OCI-LY3 (cell line): Measurements from ENCODE around the gene THRA.
"Not testable (repeated sequence)": the region's sequence is repeated elsewhere in the genome, so short reads cannot be mapped to it uniquely, and the experiment has no call there.

Experiments used
- H2AFZ ChIP-seq: fragments of 200-600, 300-600 bp; shearing (Covaris generic); 2 replicates; pipeline ENCODE4 v1.6.0; 2014; ENCODE audit warnings: antibody characterized with exemption, low read depth, low read length
- H3K27ac ChIP-seq: fragments of 200-600, 300-600 bp; sonication (generic); 2 replicates; pipeline ENCODE4 v1.5.1; 2014; ENCODE audit warnings: mild to moderate bottlenecking, low read length, moderate library complexity, mixed read lengths
- H3K27me3 ChIP-seq: fragments of 200-600, 300-600 bp; sonication (generic); 2 replicates; pipeline ENCODE4 v1.6.1; 2014; ENCODE audit warnings: low read depth, low read length, mixed read lengths
- H3K36me3 ChIP-seq: fragments of 200-600, 300-600 bp; sonication (generic); replicated peaks from 2 replicates; pipeline ENCODE3; 2014; ENCODE audit warnings: low read depth, low read length, mixed read lengths
- H3K4me1 ChIP-seq: fragments of 300-600, 200-600 bp; sonication (generic); 2 replicates; pipeline ENCODE4 v1.6.1; 2014; ENCODE audit warnings: low read length, mixed read lengths
- H3K4me2 ChIP-seq: fragments of 200-600, 300-600 bp; sonication (generic); 2 replicates; pipeline ENCODE4 v1.6.1; 2014; ENCODE audit warnings: low read length, mixed read lengths
- H3K4me3 ChIP-seq: fragments of 300-600, 200-600 bp; sonication (generic); 2 replicates; pipeline ENCODE4 v1.5.1; 2014; ENCODE audit warnings: antibody characterized with exemption, mild to moderate bottlenecking, low read length, moderate library complexity
- H3K79me2 ChIP-seq: fragments of 300-600, 200-600 bp; shearing (Covaris generic); 2 replicates; pipeline ENCODE4 v1.6.1; 2014; ENCODE audit warnings: mild to moderate bottlenecking, low read length, mixed read lengths
- H3K9ac ChIP-seq: fragments of 300-600, 200-600 bp; shearing (Covaris generic); 2 replicates; pipeline ENCODE4 v1.6.0; 2014; ENCODE audit warnings: mild to moderate bottlenecking, low read length, moderate library complexity
- H3K9me3 ChIP-seq: fragments of 200-600, 300-600 bp; shearing (Covaris generic); 2 replicates; pipeline ENCODE4 v1.6.1; 2014; ENCODE audit warnings: low read length, mixed read lengths; ENCODE audit not compliant: insufficient read depth
- H4K20me1 ChIP-seq: fragments of 200-600, 300-600 bp; sonication (generic); 2 replicates; pipeline ENCODE4 v1.6.1; 2016; ENCODE audit warnings: low read length, mixed read lengths; ENCODE audit not compliant: insufficient read depth
- EZH2phosphoT487 ChIP-seq: fragments of 200-600 bp; shearing (Covaris generic); IDR thresholded peaks from 2 replicates; pipeline ENCODE4 v1.6.1; 2018; ENCODE audit warnings: antibody characterized with exemption, mixed run types, low read depth
- TF ChIP-seq, protein P1 (sequence below): fragments of 200-600, 300-600 bp; sonication (generic); IDR thresholded peaks from 2 replicates; pipeline ENCODE4 v1.5.1; 2014; ENCODE audit warnings: antibody characterized with exemption, low read length, low read depth

The THRA gene

DNA sequence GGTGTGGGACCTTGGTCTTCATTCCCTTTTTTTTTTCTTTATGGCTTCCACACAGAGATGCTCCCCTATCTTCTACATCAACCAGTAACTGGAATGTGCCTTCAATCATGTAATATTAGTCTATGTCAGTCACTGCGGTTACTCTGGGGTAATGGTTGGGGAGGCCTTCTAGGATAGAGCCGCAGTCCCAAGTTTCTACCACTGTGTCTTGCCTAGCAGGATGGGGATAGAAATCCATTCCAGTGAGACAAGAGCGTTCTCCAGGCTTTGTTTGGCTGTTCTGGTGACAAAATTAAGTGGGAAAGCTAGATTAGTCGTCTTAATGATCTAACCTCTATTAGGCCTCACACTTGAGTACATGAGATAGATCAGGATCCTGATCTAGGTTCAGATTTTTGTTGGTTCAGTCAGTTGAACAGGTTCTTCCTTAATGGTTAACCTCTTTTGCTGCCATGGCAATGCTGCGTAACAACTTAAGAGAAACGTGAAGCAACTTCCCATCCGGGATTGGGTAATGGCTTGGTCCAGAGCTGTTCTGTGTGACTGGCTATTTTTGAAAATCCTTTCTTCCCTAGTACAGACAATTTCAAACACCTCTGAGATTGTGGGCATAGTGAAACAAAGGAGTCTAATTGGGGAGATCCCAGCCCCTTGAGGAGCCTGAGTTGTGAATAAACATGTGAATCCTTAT is 67.7 kb downstream of the THRA start:
- Histone ChIP-seq H4K20me1 (0 out of 2 replicates have a peak, but pooled peaks cover 5% of the 10 kb centered on the region), H3K27me3 (no peaks in the 10 kb centered on the region), H2AFZ (no peak overlapping the region), H3K4me2 (no peak overlapping the region), H3K9me3 (no peaks in the 10 kb centered on the region), H3K36me3 (peaks cover 83% of the 10 kb centered on the region), H3K27ac (no peak overlapping the region), H3K9ac (no peak overlapping the region), H3K4me3 (no peak overlapping the region), H3K79me2 (peaks cover 51% of the 10 kb centered on the region), H3K4me1 (no peaks in the 10 kb centered on the region)
- TF ChIP-seq EZH2phosphoT487 = no peak
- TF ChIP-seq, protein P1, sequence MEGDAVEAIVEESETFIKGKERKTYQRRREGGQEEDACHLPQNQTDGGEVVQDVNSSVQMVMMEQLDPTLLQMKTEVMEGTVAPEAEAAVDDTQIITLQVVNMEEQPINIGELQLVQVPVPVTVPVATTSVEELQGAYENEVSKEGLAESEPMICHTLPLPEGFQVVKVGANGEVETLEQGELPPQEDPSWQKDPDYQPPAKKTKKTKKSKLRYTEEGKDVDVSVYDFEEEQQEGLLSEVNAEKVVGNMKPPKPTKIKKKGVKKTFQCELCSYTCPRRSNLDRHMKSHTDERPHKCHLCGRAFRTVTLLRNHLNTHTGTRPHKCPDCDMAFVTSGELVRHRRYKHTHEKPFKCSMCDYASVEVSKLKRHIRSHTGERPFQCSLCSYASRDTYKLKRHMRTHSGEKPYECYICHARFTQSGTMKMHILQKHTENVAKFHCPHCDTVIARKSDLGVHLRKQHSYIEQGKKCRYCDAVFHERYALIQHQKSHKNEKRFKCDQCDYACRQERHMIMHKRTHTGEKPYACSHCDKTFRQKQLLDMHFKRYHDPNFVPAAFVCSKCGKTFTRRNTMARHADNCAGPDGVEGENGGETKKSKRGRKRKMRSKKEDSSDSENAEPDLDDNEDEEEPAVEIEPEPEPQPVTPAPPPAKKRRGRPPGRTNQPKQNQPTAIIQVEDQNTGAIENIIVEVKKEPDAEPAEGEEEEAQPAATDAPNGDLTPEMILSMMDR = no peak

DNA sequence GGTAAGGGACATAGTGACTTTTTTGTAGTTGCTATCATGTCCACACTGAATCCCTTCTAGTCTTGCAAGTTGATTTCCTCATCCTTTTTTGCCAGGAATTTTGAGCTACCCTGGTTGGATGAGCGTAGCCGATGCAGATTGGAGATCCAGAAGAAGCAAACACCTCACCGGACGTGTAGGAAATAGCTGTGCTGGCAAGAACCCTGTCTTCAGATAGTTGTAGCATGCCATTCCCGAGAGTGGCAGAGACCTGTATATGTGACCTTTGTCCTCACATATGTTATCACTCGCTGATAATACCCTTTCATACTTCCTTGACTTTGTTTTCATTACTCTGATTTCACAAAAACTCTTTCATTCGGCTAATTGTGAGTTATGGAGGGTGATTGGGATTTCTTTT is 71.4 kb downstream of the THRA start:
- Histone ChIP-seq H3K4me1 (peaks cover 5% of the 10 kb centered on the region), H3K9me3 (no peaks in the 10 kb centered on the region), H4K20me1 (no peaks in the 10 kb centered on the region), H3K4me3 (no peak overlapping the region), H2AFZ (no peak overlapping the region), H3K79me2 (peaks cover 57% of the 10 kb centered on the region), H3K4me2 (no peak overlapping the region), H3K27me3 (no peaks in the 10 kb centered on the region), H3K27ac (no peak overlapping the region), H3K36me3 (peaks cover 76% of the 10 kb centered on the region), H3K9ac (no peak overlapping the region)
- TF ChIP-seq, protein P1 = no peak
- TF ChIP-seq EZH2phosphoT487 = no peak

DNA sequence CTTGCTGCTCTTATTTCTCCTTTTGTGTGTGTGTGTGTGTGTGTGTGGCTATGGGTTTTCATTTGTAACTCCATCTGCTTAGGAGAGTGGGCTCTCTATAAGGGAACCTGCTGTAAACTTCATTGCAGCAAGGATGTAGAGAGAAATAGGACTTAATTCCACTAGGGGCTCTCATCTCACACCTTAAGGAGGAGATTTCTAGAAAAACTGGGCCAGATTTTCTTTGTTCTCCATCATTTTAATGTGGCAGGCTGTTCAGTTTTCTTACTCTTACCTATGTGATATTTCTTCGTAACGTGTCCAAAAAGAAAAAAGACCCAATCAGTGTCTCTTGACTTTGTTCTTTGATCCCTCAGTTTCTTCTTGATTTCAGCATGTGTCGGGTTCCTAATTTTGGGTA is 73.1 kb downstream of the THRA start:
- Histone ChIP-seq H3K27me3 (no peaks in the 10 kb centered on the region), H3K27ac (0 out of 2 replicates have a peak overlapping the region, but pooled peaks have one; percentile 21), H3K4me1 (peaks cover 8% of the 10 kb centered on the region), H3K9me3 (no peaks in the 10 kb centered on the region), H4K20me1 (no peaks in the 10 kb centered on the region), H3K4me3 (no peak overlapping the region), H3K36me3 (peaks cover 60% of the 10 kb centered on the region), H3K4me2 (no peak overlapping the region), H2AFZ (no peak overlapping the region), H3K79me2 (peaks cover 49% of the 10 kb centered on the region), H3K9ac (no peak overlapping the region)
- no peak for TF ChIP-seq EZH2phosphoT487
- TF ChIP-seq, protein P1 = no peak

DNA sequence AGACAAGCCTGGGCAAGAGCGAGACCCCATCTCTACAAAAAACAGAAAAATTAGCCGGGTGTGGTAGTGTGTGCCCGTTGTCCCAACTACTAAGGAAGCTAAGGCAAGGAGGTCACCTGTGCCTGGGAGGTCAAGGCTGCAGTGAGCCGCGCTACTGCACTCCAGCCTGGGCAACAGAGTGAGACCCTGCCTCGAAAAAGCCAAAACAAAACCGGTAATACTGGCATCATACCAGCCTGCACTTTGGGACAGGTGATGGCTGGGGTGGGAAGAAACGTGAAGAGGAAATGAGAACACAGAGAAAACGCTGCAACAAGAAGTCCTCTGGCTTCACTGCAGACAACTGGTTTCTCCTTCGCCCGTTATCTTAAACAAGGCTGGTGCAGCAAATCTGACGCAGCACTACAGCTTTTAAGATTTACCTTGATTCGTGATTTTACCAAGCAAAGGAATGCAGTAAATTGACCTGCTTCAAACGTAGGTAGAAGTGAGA is 76.8 kb downstream of the THRA start:
- peaks cover 21% of the 10 kb centered on the region for H3K4me1 ChIP-seq
- H2AFZ ChIP-seq = peak overlapping the region; percentile 74; the same call in 1 of the 2 replicates
- peak overlapping the region; percentile 88 for H3K27ac ChIP-seq
- no peaks in the 10 kb centered on the region for H3K27me3 ChIP-seq
- no peaks in the 10 kb centered on the region for H3K9me3 ChIP-seq
- H3K4me3 ChIP-seq = peak overlapping the region; percentile 81
- peak overlapping the region; percentile 86 for H3K9ac ChIP-seq
- TF ChIP-seq EZH2phosphoT487 = no peak
- TF ChIP-seq, protein P1 = no peak
- peak overlapping the region; percentile 82 for H3K4me2 ChIP-seq
- H4K20me1 ChIP-seq = no peaks in the 10 kb centered on the region
- H3K79me2 ChIP-seq = peaks cover 59% of the 10 kb centered on the region
- H3K36me3 ChIP-seq = peaks cover 35% of the 10 kb centered on the region

DNA sequence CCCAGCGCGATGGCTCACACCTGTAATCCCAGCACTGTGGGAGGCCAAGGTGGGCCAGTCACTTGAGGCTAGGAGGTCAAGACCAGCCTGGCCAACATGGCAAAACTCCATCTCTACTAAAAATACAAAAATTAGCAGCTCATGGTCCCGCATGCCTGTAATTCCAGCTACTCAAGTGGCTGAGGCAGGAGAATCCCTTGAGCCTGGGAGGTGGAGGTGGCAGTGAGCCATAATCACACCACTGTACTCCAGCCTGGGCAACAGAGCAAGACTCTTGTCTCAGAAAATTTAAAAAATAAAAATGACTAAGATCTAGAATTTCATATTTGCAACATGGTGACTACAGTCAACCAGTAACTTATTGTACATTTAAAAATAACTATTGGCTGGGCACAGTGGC is 80.4 kb downstream of the THRA start:
- peaks cover 24% of the 10 kb centered on the region for H3K36me3 ChIP-seq

More for the DNA sequence above, 80.4 kb downstream of the THRA start:
- H3K27me3 ChIP-seq, H4K20me1 ChIP-seq, H3K4me3 ChIP-seq, H3K9ac ChIP-seq, H3K27ac ChIP-seq, H2AFZ ChIP-seq, H3K9me3 ChIP-seq, H3K4me2 ChIP-seq: not testable (repeated sequence)
- Histone ChIP-seq H3K4me1 (peaks cover 21% of the 10 kb centered on the region), H3K79me2 (peaks cover 53% of the 10 kb centered on the region)
